Stimulated activated naive CD8-positive, alpha-beta T cell treated with anti-CD3 and anti-CD28 coated beads, Interleukin-15, amount 100 ng/mL, for 72 hours (primary cell): ENCODE data around the gene ABCD3.
A peak's percentile ranks its signal among the peaks of the same experiment; 100 is the strongest.

Experiments used
- ATAC-seq: fragments of 150-1000 bp; cut with Tn5 transposase; 2 replicates; pipeline ENCODE4 v1.10.0; 2021; ENCODE audit warnings: mild to moderate bottlenecking, moderate library complexity
- DNase-seq, 2 donors: peaks; one replicate each; pipeline ENCODE4 v3.0.0; 2021 to 2022
- H3K27ac Mint-ChIP-seq, 2 donors: one replicate each; pipeline ENCODE4 v1.8.0; 2022; ENCODE audit warnings: mild to moderate bottlenecking in 2 of 2, mixed read lengths in 2 of 2, moderate library complexity in 2 of 2
- H3K27me3 Mint-ChIP-seq: one replicate; pipeline ENCODE4 v1.8.0; 2022; ENCODE audit warnings: mixed read lengths
- H3K4me1 Mint-ChIP-seq: one replicate; pipeline ENCODE4 v1.8.0; 2022; ENCODE audit warnings: mild to moderate bottlenecking, mixed read lengths
- H3K4me3 Mint-ChIP-seq, 2 donors: one replicate each; pipeline ENCODE4 v1.8.0; 2022; ENCODE audit warnings: mild to moderate bottlenecking in 2 of 2, mixed read lengths in 2 of 2, moderate library complexity in 1 of 2
- H3K9me3 Mint-ChIP-seq, 2 donors: one replicate each; pipeline ENCODE4 v1.8.0; 2022; ENCODE audit warnings: mixed read lengths in 2 of 2

The ABCD3 gene

DNA sequence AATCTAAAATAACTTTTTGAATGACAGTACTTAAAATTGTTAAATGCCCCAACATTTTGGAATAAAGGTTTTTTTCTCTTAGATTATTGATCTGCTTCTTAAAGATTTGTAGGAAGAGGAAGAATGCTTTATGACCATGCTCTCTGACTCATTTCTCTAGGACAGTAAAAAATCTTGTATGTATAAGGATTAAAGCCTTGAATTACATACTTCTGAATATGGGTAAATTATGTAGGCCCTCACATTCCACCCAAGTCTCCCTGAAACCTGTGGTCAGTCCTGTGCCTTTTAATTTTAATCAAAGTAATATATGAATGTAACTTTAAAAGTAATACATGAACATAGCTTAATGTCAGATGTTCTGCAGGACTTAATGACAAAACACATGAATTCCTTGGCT, 50.5 kb downstream of the ABCD3 start:
- H3K27ac Mint-ChIP-seq, result no peak overlapping the region
- ATAC-seq (no peak), DNase-seq (no peak)
- peaks cover 4% of the 10 kb centered on the region for H3K4me1 Mint-ChIP-seq
- no peaks in the 10 kb centered on the region for H3K27me3 Mint-ChIP-seq
- no peaks in the 10 kb centered on the region for H3K9me3 Mint-ChIP-seq
- no peak overlapping the region for H3K4me3 Mint-ChIP-seq

DNA sequence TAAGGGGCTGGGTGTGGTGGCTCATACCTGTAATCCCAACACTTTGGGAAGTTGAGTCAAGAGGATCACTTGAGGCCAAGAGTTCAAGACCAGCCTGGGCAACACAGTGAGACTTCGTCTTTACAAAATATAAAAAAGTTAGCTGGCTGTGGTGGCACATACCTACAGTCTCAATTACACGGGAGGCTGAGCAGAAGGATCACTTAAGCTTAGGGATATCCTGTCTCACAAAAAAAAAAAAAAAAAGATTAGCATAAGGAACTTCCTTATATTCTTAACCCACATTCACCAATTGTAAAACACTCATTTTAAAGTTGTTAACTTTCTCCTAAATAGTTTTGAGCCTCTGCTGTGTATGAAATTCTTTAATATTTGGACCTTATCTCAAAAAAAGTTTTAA, 53.1 kb downstream of the ABCD3 start:
- no peak for DNase-seq
- Mint-ChIP-seq H3K9me3 (no peaks in the 10 kb centered on the region), H3K27me3 (no peaks in the 10 kb centered on the region), H3K27ac (no peak overlapping the region), H3K4me3 (no peak overlapping the region), H3K4me1 (no peaks in the 10 kb centered on the region)
- no peak for ATAC-seq

DNA sequence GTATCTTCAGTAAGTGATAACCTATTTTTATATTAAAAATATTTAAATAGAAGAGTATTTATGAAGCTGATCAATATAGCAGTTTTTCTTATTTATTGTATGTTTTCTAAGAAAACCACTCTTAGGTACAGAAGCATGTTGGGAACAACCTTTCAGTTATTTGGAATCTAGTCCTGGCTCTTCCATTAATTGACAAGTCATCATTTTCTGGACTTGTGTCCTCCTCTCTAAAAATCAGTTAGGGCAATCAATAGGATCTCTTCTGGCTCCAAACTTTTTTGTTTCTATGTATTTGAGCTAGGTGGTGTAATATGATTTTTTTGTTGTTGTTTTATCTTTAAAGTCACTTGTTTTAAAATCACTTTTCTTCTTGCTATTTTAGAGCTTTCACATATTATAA, 57.0 kb downstream of the ABCD3 start:
- Mint-ChIP-seq H3K4me3 (no peak overlapping the region), H3K27ac (no peak overlapping the region), H3K4me1 (no peaks in the 10 kb centered on the region), H3K27me3 (no peaks in the 10 kb centered on the region), H3K9me3 (no peaks in the 10 kb centered on the region)
- ATAC-seq (no peak), DNase-seq (no peak)

DNA sequence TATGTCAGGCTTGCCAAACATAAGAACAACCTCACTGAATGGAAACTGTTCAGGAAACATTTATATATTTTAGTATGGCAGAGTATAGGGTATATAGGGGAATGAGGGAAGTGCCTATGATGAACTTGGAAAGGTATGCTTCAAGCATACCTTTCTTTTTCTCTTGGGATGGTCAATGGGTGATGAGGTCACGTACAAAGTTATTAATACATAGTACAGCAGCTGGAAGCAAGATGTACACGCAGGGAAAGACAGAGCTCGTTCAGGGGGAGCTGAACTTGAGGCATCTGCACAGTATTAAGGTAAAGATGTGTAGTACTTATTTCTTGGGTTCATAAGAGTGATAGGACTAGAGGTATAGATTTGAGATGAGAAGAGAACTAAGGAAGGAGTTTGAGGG, 61.5 kb downstream of the ABCD3 start:
- no peaks in the 10 kb centered on the region for H3K9me3 Mint-ChIP-seq
- DNase-seq (no peak), ATAC-seq (no peak)
- H3K27ac Mint-ChIP-seq, result no peak overlapping the region
- H3K4me1 Mint-ChIP-seq, result no peaks in the 10 kb centered on the region
- no peaks in the 10 kb centered on the region for H3K27me3 Mint-ChIP-seq
- no peak overlapping the region for H3K4me3 Mint-ChIP-seq

DNA sequence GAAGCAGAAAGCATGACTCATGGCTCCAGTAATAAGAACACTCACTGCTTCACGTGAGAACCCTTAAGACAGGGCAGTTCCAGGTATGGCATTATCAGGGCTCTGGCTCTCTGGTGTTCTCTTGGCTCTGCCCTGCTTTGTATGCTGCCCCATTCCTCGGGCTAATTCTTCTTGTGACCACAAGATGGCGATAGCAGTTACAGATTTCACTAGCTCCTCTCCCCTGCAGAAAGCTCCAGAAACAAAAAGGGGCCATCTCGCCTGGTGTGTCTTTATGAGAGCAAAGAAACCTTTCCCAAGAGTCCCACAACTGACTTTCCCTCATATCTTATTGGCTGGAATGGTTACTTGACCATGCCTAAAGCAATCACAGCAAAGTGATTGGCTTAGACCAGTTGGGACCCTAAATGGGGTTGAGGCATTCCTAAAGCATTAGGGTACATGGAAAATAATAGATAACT, 63.3 kb downstream of the ABCD3 start:
- peak; percentile 33 to 37 for DNase-seq
- Mint-ChIP-seq H3K9me3 (no peaks in the 10 kb centered on the region), H3K27ac (no peak overlapping the region)

DNA sequence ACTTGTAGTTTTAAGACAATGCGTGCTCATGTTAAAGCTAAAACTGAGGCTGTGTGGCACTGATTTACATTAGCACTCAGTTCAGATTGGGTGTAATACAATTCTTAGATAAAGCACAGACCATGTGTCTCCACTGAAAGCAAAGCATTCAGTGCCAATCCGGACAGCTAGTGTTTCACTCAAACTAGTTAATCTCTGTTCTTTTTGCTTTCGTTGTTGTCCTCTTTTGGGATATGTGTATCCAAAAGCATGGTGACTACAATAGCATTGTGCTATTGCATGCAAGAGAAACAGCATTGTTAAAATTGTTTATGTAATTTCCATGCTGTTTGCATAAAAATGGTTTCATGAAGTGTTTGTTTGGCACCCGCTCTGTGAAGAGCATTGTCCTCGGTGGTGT, 68.8 kb downstream of the ABCD3 start:
- Mint-ChIP-seq H3K4me3 (no peak overlapping the region), H3K27ac (no peak overlapping the region), H3K9me3 (no peaks in the 10 kb centered on the region), H3K4me1 (peaks cover 7% of the 10 kb centered on the region), H3K27me3 (no peaks in the 10 kb centered on the region)
- no peak for ATAC-seq
- no peak for DNase-seq

More for the DNA sequence above, 63.3 kb downstream of the ABCD3 start:
- ATAC-seq, result peak; percentile 84
- H3K4me3 Mint-ChIP-seq, result no peak overlapping the region
- H3K4me1 Mint-ChIP-seq, result no peaks in the 10 kb centered on the region
- H3K27me3 Mint-ChIP-seq, result no peaks in the 10 kb centered on the region

DNA sequence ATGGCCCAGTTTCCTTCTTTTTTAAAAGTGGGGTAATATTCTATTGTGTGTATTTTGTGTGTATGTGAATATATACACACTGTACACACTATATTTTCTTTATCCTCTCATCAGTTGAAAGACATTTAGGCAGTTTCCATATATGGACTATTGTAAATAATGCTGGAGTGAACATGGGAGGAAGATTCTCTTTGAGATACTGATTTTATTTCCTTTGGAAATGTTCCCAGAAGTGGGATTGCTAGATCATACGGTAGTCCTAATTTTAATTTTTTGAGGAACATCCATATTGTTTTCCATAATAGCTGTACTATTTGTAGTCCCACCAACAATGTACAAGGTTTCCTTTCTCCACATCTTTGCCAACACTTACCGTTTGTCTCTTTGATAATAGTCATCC, 72.4 kb downstream of the ABCD3 start:
- DNase-seq, result no peak
- Mint-ChIP-seq H3K9me3 (no peaks in the 10 kb centered on the region), H3K27me3 (no peaks in the 10 kb centered on the region), H3K27ac (no peak overlapping the region), H3K4me3 (no peak overlapping the region), H3K4me1 (peaks cover 7% of the 10 kb centered on the region)
- no peak for ATAC-seq

DNA sequence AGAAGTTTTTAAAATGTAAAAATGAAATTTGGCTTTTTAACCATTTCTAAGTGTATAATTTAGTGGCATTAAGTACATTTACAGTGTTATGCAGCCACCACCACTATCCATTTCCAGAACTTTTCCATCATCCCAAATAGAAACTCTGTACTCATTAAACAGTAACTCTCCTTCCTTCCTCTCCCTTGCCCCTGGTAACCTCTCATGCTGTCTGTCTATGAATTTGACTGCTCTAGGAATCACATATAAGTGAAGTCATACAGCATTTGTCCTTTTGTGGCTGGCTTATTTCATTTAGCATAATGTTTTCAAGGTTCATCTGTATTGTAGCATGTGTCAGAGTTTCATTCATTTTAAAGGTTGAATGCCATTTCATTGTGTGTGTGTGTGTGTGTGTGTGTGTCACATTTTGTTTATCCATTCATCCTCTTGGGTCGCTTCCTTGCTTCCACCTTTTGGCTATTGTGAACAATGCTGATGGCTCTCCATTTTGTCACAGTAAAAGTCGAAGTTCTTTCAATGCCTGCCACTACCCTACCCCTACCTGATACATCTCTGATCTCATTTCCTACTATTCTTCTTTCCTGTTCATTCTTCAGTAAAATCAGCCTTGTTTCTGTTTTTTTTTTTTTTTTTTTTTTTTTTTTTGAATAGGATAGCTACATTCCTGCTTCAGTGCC, 78.0 kb downstream of the ABCD3 start:
- H3K4me1 Mint-ChIP-seq, result no peaks in the 10 kb centered on the region
- H3K27ac Mint-ChIP-seq, result peak overlapping the region in 1 of 2 donors; percentile 72
- no peaks in the 10 kb centered on the region for H3K27me3 Mint-ChIP-seq
- no peak for DNase-seq
- H3K4me3 Mint-ChIP-seq, result no peak overlapping the region
- H3K9me3 Mint-ChIP-seq, result no peaks in the 10 kb centered on the region
- ATAC-seq, result no peak

DNA sequence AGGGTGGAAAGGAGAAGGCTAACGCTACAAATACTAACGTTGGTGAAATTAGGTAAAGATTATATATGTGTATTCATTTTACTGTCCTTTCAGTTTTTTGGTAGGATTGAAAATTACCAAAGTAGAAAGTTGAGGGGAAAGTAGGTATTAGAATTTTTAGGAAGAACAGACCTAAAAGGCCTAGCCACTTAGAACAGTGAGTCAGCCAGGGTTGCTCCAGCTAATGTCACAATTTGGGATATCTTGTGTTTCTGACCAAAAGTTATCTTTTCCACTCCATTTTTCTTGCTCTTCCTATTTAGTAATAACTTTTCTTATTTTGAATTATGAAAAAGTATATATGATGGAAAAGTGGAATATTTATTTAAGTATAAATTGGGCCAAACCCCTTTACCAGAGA, 83.2 kb downstream of the ABCD3 start:
- Mint-ChIP-seq H3K27ac (no peak overlapping the region), H3K4me3 (no peak overlapping the region), H3K4me1 (no peaks in the 10 kb centered on the region), H3K27me3 (no peaks in the 10 kb centered on the region), H3K9me3 (no peaks in the 10 kb centered on the region)
- DNase-seq, result no peak
- no peak for ATAC-seq

DNA sequence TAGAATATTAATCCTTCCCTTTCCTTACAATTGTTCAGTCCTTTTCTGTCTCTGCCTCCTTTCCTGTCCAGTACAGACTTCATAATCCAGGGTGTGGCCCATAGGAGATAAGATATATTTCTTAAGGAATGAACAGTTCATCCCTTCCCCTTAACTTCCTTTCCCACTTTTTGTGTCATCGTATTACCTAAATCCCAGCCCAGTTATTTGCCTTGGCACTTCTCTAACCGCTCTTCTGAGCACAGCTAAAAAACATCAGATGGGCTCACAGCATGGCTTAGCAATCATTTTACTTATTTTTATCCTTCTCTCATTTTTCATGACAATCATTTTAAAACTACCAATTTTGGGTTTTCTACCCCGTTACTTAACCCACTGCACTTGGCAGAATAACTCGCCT, 83.7 kb downstream of the ABCD3 start:
- Mint-ChIP-seq H3K9me3 (no peaks in the 10 kb centered on the region), H3K27me3 (no peaks in the 10 kb centered on the region), H3K27ac (no peak overlapping the region), H3K4me3 (no peak overlapping the region), H3K4me1 (no peaks in the 10 kb centered on the region)
- DNase-seq, result no peak
- ATAC-seq, result no peak

DNA sequence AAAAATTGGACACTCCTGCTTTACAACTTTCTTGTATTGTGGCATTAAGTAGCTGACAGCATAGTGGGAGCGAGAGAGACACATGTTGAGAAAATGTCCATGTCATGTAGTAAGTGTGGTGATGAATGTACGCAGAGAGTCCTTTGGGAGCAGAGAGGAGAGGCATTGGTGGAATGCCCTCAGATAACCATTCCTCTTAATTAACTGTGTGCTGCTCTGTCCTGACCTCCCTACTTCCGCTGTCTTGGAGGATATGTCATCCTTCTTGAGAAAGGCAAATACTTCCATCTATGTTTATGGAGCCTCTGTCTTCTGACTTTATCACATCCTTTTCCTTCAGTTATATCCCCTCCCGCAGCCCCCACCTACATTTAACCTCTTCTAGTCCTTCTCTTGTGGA, 85.0 kb downstream of the ABCD3 start:
- ATAC-seq (no peak), DNase-seq (no peak)
- no peaks in the 10 kb centered on the region for H3K27me3 Mint-ChIP-seq
- H3K4me1 Mint-ChIP-seq, result no peaks in the 10 kb centered on the region
- H3K9me3 Mint-ChIP-seq, result no peaks in the 10 kb centered on the region
- no peak overlapping the region for H3K27ac Mint-ChIP-seq
- H3K4me3 Mint-ChIP-seq, result no peak overlapping the region

DNA sequence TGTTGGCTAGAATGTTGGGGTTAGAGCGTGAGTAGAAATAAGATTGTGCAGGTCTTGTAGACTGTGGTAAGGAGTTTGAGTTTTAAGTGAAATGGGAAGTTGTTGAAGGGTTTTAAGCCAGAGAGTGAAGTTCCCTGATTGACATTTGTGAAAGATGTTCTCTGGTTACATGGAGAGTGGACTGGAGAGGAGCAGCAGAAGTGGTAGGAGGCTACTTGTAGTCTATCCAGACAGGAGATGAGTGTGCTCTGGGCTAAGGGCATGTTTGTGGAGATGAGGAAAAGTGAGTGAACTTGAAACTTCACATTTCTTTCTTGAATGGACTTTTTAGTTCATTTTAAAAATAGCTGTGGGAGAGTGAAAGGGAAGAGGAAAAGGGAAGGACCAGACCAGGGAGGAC, 86.4 kb downstream of the ABCD3 start:
- Mint-ChIP-seq H3K27ac (peak overlapping the region in 1 of 2 donors; percentile 1), H3K4me1 (no peaks in the 10 kb centered on the region), H3K9me3 (no peaks in the 10 kb centered on the region), H3K27me3 (no peaks in the 10 kb centered on the region), H3K4me3 (no peak overlapping the region)
- DNase-seq (no peak), ATAC-seq (no peak)

DNA sequence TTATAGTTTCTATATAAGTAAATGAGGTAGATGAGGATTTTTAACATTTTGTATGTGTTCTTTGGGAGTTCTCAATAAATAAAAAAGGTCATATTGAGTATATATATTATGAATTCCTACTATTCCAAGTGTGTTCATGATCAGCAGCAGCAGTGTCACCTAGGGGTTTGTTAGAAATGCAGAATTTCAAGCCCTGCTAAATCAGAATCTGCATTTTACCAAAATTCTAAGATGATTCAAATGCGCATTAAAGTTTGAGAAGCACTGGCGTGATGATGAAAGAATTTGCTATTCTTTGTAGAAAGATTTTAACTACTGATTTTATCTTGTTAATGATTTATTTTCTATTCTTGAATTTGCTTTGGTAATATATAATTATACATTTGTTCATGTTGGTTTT, 94.6 kb downstream of the ABCD3 start:
- Mint-ChIP-seq H3K27ac (no peak overlapping the region), H3K27me3 (no peaks in the 10 kb centered on the region), H3K9me3 (no peaks in the 10 kb centered on the region), H3K4me3 (no peak overlapping the region), H3K4me1 (no peaks in the 10 kb centered on the region)
- DNase-seq (no peak), ATAC-seq (no peak)

DNA sequence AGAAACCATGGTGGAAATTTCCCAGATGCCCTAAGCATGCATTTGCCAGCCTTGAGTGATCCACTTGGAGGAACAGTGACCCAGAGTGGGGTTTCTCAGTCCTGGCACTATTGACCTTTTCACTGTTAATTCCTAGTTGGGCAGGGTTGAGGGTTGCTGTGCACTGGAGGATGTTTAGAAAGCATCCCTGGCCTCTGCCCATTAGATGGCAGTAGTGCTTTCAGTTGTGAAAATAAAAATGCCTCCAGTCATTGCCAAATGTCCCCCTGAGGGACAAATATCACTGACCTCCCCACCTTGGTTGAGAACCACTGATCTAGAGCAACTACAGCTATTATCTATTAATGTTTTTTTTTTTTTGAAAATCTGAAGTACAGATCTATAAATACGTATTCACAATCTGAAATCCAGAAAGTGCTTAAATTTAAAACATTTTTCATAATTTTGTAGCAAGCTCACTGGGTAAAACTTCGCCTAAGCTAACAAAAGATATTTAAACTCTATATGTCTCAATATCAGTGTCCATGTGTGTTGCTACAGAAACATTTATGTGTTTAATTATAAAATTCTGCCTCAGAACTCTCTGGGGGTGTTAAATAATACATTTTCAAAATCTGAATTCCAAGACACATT, 96.0 kb downstream of the ABCD3 start:
- Mint-ChIP-seq H3K27me3 (no peaks in the 10 kb centered on the region), H3K9me3 (no peaks in the 10 kb centered on the region), H3K27ac (no peak overlapping the region), H3K4me3 (no peak overlapping the region), H3K4me1 (no peaks in the 10 kb centered on the region)
- DNase-seq (peak in 1 of 2 donors; percentile 11), ATAC-seq (no peak)

DNA sequence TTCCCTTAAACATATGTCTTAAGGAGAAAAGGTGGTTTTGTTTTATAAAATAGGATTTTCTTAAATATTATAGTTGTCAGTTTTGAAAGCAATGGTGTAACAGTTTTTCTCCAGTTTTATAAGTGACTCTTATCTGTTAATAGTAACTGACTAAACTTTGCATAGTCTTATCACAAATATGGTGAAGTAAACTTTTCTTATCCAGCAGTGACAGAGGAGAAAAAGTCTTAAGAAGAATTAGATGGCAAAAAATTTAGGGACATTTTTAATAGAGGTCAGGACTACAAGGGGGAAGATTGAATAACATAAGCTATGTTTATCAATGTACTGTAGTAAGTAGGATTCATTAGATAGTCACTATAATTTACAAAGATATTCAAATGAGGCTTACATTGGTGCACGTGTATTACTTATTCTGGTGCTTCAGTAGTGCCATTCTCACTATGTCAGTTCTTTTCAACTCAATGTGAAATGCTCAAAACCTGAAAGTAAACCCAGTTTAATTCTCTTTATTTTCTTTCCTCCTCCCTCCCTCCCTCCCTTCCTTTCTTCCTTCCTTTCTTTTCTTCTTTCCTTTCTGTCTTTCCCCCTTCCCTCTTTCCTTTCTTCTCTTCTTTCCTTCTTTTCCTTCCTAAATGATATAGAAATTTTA, 97.2 kb downstream of the ABCD3 start:
- Mint-ChIP-seq H3K27ac (no peak overlapping the region), H3K27me3 (no peaks in the 10 kb centered on the region), H3K4me3 (no peak overlapping the region), H3K9me3 (no peaks in the 10 kb centered on the region), H3K4me1 (no peaks in the 10 kb centered on the region)
- ATAC-seq (no peak), DNase-seq (no peak)

DNA sequence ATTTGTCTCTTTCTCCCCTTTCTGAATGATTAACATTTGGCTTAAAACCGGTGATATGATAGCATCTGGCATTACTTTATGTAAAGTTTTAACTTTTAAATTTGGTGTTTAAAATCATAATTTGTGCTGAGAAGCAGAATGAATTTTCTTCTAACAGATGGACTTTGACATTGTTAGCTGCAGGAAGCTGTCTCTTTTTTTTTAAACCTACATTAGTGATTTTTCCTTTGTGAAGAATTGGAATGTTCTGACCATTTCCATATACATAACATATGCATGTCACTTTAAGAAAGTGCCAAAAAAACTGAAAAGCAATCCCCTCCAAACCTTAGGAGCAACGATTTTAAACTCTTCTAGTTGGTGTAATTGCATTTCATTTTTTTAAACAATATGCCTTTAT, 101.2 kb downstream of the ABCD3 start:
- Mint-ChIP-seq H3K27ac (no peak overlapping the region), H3K27me3 (no peaks in the 10 kb centered on the region), H3K4me1 (no peaks in the 10 kb centered on the region), H3K9me3 (no peaks in the 10 kb centered on the region), H3K4me3 (no peak overlapping the region)
- DNase-seq, result no peak
- ATAC-seq, result no peak
